HCT116 (cell line): ENCODE results near the gene FOXJ1. TPM values are rescaled to one million over a fixed set of nuclear protein-coding genes. Genes with fewer than 3 reads are reported as not detected.

Experiments used
- ATAC-seq: fragments of 200-7000 bp; cut with Tn5 transposase; 2 replicates; pipeline ENCODE4 v1.9.1; 2020; ENCODE audit warnings: mild to moderate bottlenecking, moderate library complexity
- BruUV-seq: library from RNA; stranded (reverse); fragments of 400-500 nt; replicated peaks from 2 replicates; lab custom pipeline; 2021; lab: Mats Ljungman, UMichigan
- CTCF ChIA-PET: fragments of 300-600 bp; sonication (Branson Sonifier 250); formaldehyde crosslinking; loops from one replicate; lab custom pipeline; 2021; ENCODE audit warnings: antibody characterized with exemption; lab: Charles Lee
- POLR2A ChIA-PET: fragments of 300-600, 350-600 bp; sonication (Branson Sonifier 250); formaldehyde crosslinking; loops from one replicate; lab custom pipeline; 2021; ENCODE audit warnings: antibody characterized with exemption; lab: Charles Lee
- RAD21 ChIA-PET, 2 experiments: fragments of 300-600 bp; sonication (Branson Sonifier 250); formaldehyde crosslinking; loops; one replicate each; lab custom pipeline; 2023; ENCODE audit warnings: low total read pairs in 2 of 2; ENCODE audit not compliant: uncharacterized antibody in 2 of 2, unreplicated experiment in 2 of 2, low non-redundant PET in 1 of 2; lab: Charles Lee
- DNase-seq: peaks from one replicate; pipeline ENCODE4 v3.0.0-alpha.2; 2010; ENCODE audit warnings: low read depth, low spot score
- H2AFZ ChIP-seq: fragments of 200-600 bp; shearing (Covaris generic), sonication (generic); 2 replicates; pipeline ENCODE4 v1.6.1; 2017; ENCODE audit warnings: low read depth, mixed run types, mixed read lengths, antibody characterized with exemption, low read length; ENCODE audit not compliant: poor library complexity, severe bottlenecking
- H3K27ac ChIP-seq: 2 replicates; pipeline ENCODE4 v1.5.1; 2012; ENCODE audit warnings: low read depth, low read length
- H3K27me3 ChIP-seq: fragments of 200-600 bp; sonication (generic); 2 replicates; pipeline ENCODE4 v1.6.1; 2016; ENCODE audit warnings: mixed run types, low read length, mixed read lengths; ENCODE audit not compliant: insufficient read depth
- H3K36me3 ChIP-seq, 2 experiments: fragments of 200-500 bp in 1 of 2; fragments of 200-600 bp in 1 of 2; sonication (Bioruptor generic) in 1 of 2; sonication (generic) in 1 of 2; 2 replicates each; pipeline versions ENCODE4 v1.5.1 to v1.6.1; 2014 to 2016; ENCODE audit warnings: low read length in 2 of 2, inconsistent platforms in 1 of 2, mixed read lengths in 1 of 2, mixed run types in 1 of 2; ENCODE audit not compliant: insufficient read depth in 2 of 2, control insufficient read depth in 1 of 2
- H3K4me1 ChIP-seq, 2 experiments: fragments of 200-600 bp in 1 of 2; sonication (generic) in 1 of 2; 2 replicates each; pipeline versions ENCODE4 v1.5.1 to v1.6.1; 2012 to 2017; ENCODE audit warnings: low read length in 2 of 2, inconsistent platforms in 1 of 2, mild to moderate bottlenecking in 1 of 2, mixed read lengths in 1 of 2, mixed run types in 1 of 2, moderate library complexity in 1 of 2; ENCODE audit not compliant: insufficient read depth in 2 of 2, control insufficient read depth in 1 of 2
- H3K4me2 ChIP-seq: fragments of 200-600 bp; sonication (generic); 2 replicates; pipeline ENCODE4 v1.6.1; 2017; ENCODE audit warnings: mixed run types, low read length, mixed read lengths
- H3K4me3 ChIP-seq, 2 experiments: fragments of 200-600 bp in 1 of 2; sonication (generic) in 1 of 2; replicated peaks in 1 of 2; 2 replicates each; pipeline ENCODE4 v1.5.1; 2011 to 2016; ENCODE audit warnings: low read length in 2 of 2, control low read depth in 1 of 2, low read depth in 1 of 2, mild to moderate bottlenecking in 1 of 2, mixed read lengths in 1 of 2, mixed run types in 1 of 2
- H3K79me2 ChIP-seq: fragments of 200-600 bp; sonication (generic); 2 replicates; pipeline ENCODE4 v1.6.1; 2017; ENCODE audit warnings: mild to moderate bottlenecking, mixed run types, low read length, moderate library complexity, mixed read lengths; ENCODE audit not compliant: insufficient read depth
- H3K9ac ChIP-seq: fragments of 200-600 bp; sonication (generic); 2 replicates; pipeline ENCODE4 v1.6.1; 2016; ENCODE audit warnings: low read length, mixed read lengths
- H3K9me2 ChIP-seq: fragments of 200-600 bp; sonication (generic), shearing (Covaris generic); 2 replicates; pipeline ENCODE4 v1.6.1; 2017; ENCODE audit warnings: mixed run types, mild to moderate bottlenecking, moderate library complexity; ENCODE audit not compliant: insufficient read depth
- H3K9me3 ChIP-seq, 2 experiments: fragments of 200-500 bp in 1 of 2; fragments of 200-600 bp in 1 of 2; sonication (Bioruptor generic) in 1 of 2; sonication (generic) in 1 of 2; 2 replicates each; pipeline ENCODE4 v1.6.1; 2014 to 2017; ENCODE audit warnings: low read length in 2 of 2, mixed read lengths in 2 of 2, inconsistent platforms in 1 of 2, low read depth in 1 of 2, mild to moderate bottlenecking in 1 of 2, mixed run types in 1 of 2, moderate library complexity in 1 of 2; ENCODE audit not compliant: control insufficient read depth in 1 of 2, insufficient read depth in 1 of 2
- H4K20me1 ChIP-seq: fragments of 200-600 bp; sonication (generic), shearing (Covaris generic); 2 replicates; pipeline ENCODE4 v1.6.1; 2017; ENCODE audit warnings: mixed run types, mild to moderate bottlenecking, moderate library complexity; ENCODE audit not compliant: insufficient read depth
- CEBPB ChIP-seq: IDR thresholded peaks from 2 replicates; pipeline ENCODE4 v1.6.1; 2012; ENCODE audit warnings: low read depth
- EGR1 ChIP-seq: IDR thresholded peaks from 2 replicates; pipeline ENCODE4 v1.6.1; 2012; ENCODE audit warnings: low read depth
- FOSL1 ChIP-seq: IDR thresholded peaks from 2 replicates; pipeline ENCODE4 v1.6.1; 2012; ENCODE audit warnings: low read depth
- SRF ChIP-seq: IDR thresholded peaks from 2 replicates; pipeline ENCODE4 v1.6.1; 2012; ENCODE audit warnings: low read depth
- TCF7L2 ChIP-seq: IDR thresholded peaks from 2 replicates; pipeline ENCODE4 v1.7.0; 2011; ENCODE audit warnings: borderline replicate concordance, inconsistent platforms; ENCODE audit not compliant: insufficient read depth, insufficient read length; ENCODE audit errors: extremely low read depth
- ZFX ChIP-seq: fragments of 450-650 bp; IDR thresholded peaks from 2 replicates; pipeline ENCODE4 v1.6.1; 2017
- intact Hi-C: fragments of 100-400 bp; cut with micrococcal nuclease; formaldehyde crosslinking; loops from 2 replicates; pipeline ENCODE4 v1.10.0; 2022
- total RNA-seq: library from RNA; stranded (reverse); gene quantifications from one replicate; pipeline ENCODE4 v1.2.1, GENCODE V29; 2021; ENCODE audit not compliant: unreplicated experiment
- TF ChIP-seq, protein P1 (sequence below), 3 experiments: fragments of 200-600 bp in 1 of 3; sonication (generic) in 1 of 3; IDR thresholded peaks in 2 of 3; conservative IDR thresholded peaks in 1 of 3; 2 replicates each; pipeline ENCODE4 v1.5.1; 2012 to 2017; ENCODE audit warnings: low read depth in 2 of 3, low read length in 2 of 3, antibody characterized with exemption in 1 of 3, borderline replicate concordance in 1 of 3, control low read depth in 1 of 3, mild to moderate bottlenecking in 1 of 3, mixed read lengths in 1 of 3, mixed run types in 1 of 3, moderate library complexity in 1 of 3; ENCODE audit not compliant: insufficient read depth in 1 of 3

Gene FOXJ1
- total RNA-seq, 1 experiment from 2014 or later, result 0.61 TPM

DNA sequence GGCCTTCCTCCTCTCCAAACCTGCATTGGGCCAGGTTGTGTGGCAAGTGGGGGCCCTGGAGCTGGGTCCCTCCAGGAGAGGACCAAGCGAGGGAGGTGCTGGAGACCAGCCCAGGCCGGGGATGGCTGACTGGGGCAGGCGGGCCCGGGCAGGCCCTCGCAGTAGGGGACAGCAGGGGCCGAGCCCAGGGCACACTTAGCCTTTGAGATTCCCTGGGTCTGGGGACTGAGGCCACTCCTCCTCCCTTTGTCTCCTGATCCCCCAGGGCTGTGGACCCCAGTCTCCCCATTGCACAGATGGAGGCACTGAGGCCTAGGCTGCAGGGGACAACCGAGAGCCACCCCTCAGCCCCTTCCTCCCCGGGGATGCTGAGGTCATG, 5.2 kb downstream of the FOXJ1 start:
- no peaks in the 10 kb centered on the region for H3K9me2 ChIP-seq
- H3K4me2 ChIP-seq, result no peak overlapping the region
- no peak for DNase-seq
- no peaks in the 10 kb centered on the region for H3K9me3 ChIP-seq
- TF ChIP-seq TCF7L2, result no peak
- no peak overlapping the region for H3K27ac ChIP-seq
- intact Hi-C loops, result no loop called here
- H3K4me1 ChIP-seq, result peaks cover 24 to 28% of the 10 kb centered on the region in 2 experiments
- no TSS peak for BruUV-seq
- H3K9ac ChIP-seq, result no peak overlapping the region
- no peak overlapping the region for H3K4me3 ChIP-seq
- H4K20me1 ChIP-seq, result no peaks in the 10 kb centered on the region
- ChIA-PET RAD21 (interaction anchor here in 1 of 2 experiments (0.5 kb wide), 1 partner anchor 14 kb away, joined by 4 read pairs; no protein-coding TSS in a partner anchor), CTCF (no interaction called here), POLR2A (no interaction called here)
- no peaks in the 10 kb centered on the region for H3K27me3 ChIP-seq
- H2AFZ ChIP-seq, result no peak overlapping the region
- H3K79me2 ChIP-seq, result no peaks in the 10 kb centered on the region
- no peak for ATAC-seq
- no peaks in the 10 kb centered on the region for H3K36me3 ChIP-seq

DNA sequence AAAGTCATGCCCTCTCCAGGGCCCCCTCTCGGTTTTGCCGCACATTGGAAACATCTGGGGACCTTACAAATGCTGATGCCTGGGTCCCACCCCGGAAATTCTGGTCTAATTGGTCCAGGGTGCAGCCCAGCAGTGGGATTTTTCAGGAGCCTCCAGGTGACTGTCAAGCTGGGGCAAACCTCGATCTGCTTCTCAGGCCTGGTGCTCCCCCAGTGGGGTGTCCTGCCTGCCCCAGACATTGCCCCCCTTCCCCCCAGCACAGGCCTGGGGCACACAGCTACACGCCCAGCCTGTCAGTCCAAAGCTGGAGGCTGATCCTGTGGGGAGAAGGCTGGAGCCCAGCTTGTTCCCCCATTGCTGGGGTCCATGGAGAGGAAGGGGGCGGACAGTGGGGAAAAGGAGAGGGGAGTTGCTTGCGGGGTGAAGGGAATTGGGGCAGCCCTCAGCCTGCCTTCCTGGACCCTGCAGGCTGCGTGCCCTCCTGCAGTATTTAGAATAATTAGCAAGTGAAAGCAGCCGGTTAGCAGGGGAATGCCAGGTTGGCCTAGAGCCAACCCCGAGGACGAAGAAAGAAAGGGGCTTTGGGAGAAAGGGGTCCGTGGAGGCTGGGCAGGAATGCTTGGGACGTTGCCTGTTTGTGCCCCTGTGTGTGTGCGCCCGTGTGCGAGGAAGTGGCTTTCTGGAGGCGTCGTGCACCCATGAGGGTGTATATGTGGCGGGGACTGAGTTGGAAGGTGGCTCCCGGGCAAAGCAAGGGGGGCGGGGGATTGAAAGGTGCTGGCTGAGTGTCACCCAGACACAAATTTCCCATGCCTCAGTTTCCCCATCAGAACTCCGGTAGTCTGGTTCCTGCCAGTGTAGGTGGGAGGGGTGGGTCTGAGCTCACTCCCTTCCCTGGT, 5.9 kb downstream of the FOXJ1 start:
- Histone ChIP-seq H3K9me3 (no peaks in the 10 kb centered on the region), H3K9me2 (no peaks in the 10 kb centered on the region), H3K27me3 (no peaks in the 10 kb centered on the region), H3K4me2 (no peak overlapping the region), H4K20me1 (no peaks in the 10 kb centered on the region), H3K4me1 (peaks cover 24% of the 10 kb centered on the region in 2 experiments), H3K79me2 (no peaks in the 10 kb centered on the region), H3K9ac (no peak overlapping the region), H3K36me3 (no peaks in the 10 kb centered on the region), H3K4me3 (no peak overlapping the region)
- no peak for DNase-seq
- RAD21 ChIA-PET, result no interaction called here
- intact Hi-C loops, result no loop called here
- no TSS peak for BruUV-seq
- CTCF ChIA-PET, result interaction anchor here (0.6 kb wide), 1 partner anchor 12 kb away, joined by 3 read pairs; no protein-coding TSS in a partner anchor
- no peak for TF ChIP-seq TCF7L2
- TF ChIP-seq, protein P1, sequence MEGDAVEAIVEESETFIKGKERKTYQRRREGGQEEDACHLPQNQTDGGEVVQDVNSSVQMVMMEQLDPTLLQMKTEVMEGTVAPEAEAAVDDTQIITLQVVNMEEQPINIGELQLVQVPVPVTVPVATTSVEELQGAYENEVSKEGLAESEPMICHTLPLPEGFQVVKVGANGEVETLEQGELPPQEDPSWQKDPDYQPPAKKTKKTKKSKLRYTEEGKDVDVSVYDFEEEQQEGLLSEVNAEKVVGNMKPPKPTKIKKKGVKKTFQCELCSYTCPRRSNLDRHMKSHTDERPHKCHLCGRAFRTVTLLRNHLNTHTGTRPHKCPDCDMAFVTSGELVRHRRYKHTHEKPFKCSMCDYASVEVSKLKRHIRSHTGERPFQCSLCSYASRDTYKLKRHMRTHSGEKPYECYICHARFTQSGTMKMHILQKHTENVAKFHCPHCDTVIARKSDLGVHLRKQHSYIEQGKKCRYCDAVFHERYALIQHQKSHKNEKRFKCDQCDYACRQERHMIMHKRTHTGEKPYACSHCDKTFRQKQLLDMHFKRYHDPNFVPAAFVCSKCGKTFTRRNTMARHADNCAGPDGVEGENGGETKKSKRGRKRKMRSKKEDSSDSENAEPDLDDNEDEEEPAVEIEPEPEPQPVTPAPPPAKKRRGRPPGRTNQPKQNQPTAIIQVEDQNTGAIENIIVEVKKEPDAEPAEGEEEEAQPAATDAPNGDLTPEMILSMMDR (IDR thresholded peaks at IDR 0.05 in 2 of 3, conservative IDR thresholded peaks at IDR 0.05 in 1 of 3; ENCODE audit: borderline replicate concordance in 1 of 3, insufficient read depth in 1 of 3, low read depth in 2 of 3, low read length in 2 of 3), result no peak
- no peak for TF ChIP-seq ZFX
- TF ChIP-seq EGR1, result no peak
- no peak for TF ChIP-seq SRF
- TF ChIP-seq FOSL1, result no peak
- TF ChIP-seq CEBPB, result no peak
- TF ChIP-seq, all 23 proteins: peak for 0
- POLR2A ChIA-PET, result no interaction called here
- Histone ChIP-seq H3K27ac (no peak overlapping the region; the same call in 1 of the 2 replicates), H2AFZ (no peak overlapping the region)
- no peak for ATAC-seq
